Activated naive CD8-positive, alpha-beta T cell treated with anti-CD3 and anti-CD28 coated beads, Interleukin-2, amount 50 U/mL, for 24 hours (primary cell): ENCODE results near the gene PIM2.
A peak's percentile ranks its signal among the peaks of the same experiment; 100 is the strongest.

Experiments
- ATAC-seq: fragments of 150-1000 bp; cut with Tn5 transposase; one replicate; pipeline ENCODE4 v1.10.0; 2021
- DNase-seq: peaks from one replicate; pipeline ENCODE4 v3.0.0; 2021
- H3K27ac Mint-ChIP-seq: one replicate; pipeline ENCODE4 v1.8.0; 2021; ENCODE audit warnings: mild to moderate bottlenecking, mixed read lengths
- H3K27me3 Mint-ChIP-seq: one replicate; pipeline ENCODE4 v1.8.0; 2021; ENCODE audit warnings: mixed read lengths
- H3K36me3 Mint-ChIP-seq: one replicate; pipeline ENCODE4 v1.8.0; 2021; ENCODE audit warnings: low read depth, mixed read lengths
- H3K4me1 Mint-ChIP-seq: one replicate; pipeline ENCODE4 v1.8.0; 2021; ENCODE audit warnings: mixed read lengths
- H3K4me3 Mint-ChIP-seq: one replicate; pipeline ENCODE4 v1.8.0; 2021; ENCODE audit warnings: mild to moderate bottlenecking, moderate library complexity, mixed read lengths
- H3K9me3 Mint-ChIP-seq: one replicate; pipeline ENCODE4 v1.8.0; 2021; ENCODE audit warnings: mixed read lengths

PIM2 gene

DNA sequence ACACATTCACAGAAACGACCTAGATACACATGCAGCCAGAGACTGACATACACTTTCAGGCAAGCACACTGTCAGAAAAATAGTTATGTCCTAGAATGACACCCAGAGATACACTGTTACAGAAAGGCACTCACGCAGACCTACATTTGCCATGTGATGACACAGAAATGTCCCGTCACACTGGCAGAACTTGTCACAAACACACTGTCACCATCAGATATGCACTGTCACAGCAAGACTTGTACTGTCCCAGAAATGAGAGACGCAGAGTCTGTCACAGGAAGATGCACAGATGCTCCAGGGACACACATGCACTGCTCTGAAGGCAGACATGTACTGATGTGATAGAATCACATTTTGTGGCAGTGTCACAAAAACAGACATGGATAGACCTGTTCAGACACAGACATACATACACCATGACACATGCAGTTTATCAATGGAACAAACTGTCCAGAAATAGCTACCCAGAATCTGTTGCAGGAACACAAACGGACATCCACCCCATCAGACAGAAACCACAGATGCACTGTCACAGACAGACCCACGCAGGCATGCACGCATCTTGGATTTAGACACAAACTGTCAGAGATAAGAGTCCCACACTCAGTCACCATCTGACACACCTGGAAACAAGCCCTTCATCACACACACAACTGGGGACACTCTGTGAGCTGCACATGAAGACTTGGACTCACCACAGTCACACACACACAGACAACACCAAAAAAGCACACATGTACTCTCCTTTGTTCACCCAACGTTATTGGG is 1.3 kb upstream of the PIM2 start:
- H3K36me3 Mint-ChIP-seq: peaks cover 46% of the 10 kb centered on the region
- H3K4me3 Mint-ChIP-seq: peak overlapping the region; percentile 96
- H3K4me1 Mint-ChIP-seq: peaks cover 57% of the 10 kb centered on the region
- no peaks in the 10 kb centered on the region for H3K27me3 Mint-ChIP-seq
- H3K9me3 Mint-ChIP-seq: no peaks in the 10 kb centered on the region
- H3K27ac Mint-ChIP-seq: peak overlapping the region; percentile 94
- DNase-seq (no peak), ATAC-seq (peak; percentile 11)

DNA sequence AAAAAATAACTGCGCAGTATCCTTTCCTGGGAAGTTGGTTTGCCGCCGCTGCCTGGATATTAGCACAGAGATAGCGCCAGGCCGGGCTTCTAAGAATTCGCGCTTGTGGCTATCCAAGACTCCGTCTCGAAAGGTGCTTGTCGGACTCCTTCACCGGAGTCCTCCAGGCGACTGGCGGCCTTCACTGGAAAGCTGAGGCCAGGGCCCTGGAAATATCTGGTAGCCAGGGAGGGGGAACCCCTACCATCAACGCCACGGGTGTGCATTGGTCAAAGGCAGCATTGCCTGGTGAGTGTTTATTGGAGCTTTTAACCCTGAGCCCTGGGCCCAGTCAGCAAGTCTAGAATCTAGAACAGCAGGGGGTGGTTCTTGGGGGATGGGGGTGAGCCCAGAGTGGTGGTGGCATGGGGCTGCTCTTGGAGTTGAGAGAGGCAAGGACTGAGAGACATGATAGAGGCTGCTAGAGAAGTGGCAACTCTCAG is 577 bp upstream of the PIM2 start:
- Mint-ChIP-seq H3K36me3 (peaks cover 51% of the 10 kb centered on the region), H3K4me1 (peaks cover 62% of the 10 kb centered on the region), H3K9me3 (no peaks in the 10 kb centered on the region), H3K27me3 (no peaks in the 10 kb centered on the region), H3K27ac (peak overlapping the region; percentile 94), H3K4me3 (peak overlapping the region; percentile 96)
- ATAC-seq (peak; percentile 38), DNase-seq (peak; percentile 46)

DNA sequence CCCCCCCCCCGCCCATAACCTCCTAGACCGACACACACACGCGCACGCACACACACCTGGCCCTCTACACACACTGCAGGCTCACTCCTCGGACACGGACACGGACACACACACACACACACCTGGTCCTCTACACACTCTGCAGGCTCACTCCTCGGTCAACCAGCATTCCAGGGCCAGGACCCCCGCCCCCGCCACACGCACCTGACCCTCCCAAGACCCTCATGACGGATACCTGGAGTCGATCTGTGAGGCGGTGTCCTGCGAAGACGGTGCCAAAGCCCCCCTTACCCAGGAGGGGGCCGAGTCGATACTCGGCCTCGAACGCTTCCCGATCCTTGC is 552 bp downstream of the PIM2 start:
- peaks cover 68% of the 10 kb centered on the region for H3K4me1 Mint-ChIP-seq
- DNase-seq (no peak), ATAC-seq (no peak)
- H3K27ac Mint-ChIP-seq: peak overlapping the region; percentile 94
- no peaks in the 10 kb centered on the region for H3K9me3 Mint-ChIP-seq
- H3K36me3 Mint-ChIP-seq: peaks cover 52% of the 10 kb centered on the region
- H3K4me3 Mint-ChIP-seq: peak overlapping the region; percentile 96
- no peaks in the 10 kb centered on the region for H3K27me3 Mint-ChIP-seq

DNA sequence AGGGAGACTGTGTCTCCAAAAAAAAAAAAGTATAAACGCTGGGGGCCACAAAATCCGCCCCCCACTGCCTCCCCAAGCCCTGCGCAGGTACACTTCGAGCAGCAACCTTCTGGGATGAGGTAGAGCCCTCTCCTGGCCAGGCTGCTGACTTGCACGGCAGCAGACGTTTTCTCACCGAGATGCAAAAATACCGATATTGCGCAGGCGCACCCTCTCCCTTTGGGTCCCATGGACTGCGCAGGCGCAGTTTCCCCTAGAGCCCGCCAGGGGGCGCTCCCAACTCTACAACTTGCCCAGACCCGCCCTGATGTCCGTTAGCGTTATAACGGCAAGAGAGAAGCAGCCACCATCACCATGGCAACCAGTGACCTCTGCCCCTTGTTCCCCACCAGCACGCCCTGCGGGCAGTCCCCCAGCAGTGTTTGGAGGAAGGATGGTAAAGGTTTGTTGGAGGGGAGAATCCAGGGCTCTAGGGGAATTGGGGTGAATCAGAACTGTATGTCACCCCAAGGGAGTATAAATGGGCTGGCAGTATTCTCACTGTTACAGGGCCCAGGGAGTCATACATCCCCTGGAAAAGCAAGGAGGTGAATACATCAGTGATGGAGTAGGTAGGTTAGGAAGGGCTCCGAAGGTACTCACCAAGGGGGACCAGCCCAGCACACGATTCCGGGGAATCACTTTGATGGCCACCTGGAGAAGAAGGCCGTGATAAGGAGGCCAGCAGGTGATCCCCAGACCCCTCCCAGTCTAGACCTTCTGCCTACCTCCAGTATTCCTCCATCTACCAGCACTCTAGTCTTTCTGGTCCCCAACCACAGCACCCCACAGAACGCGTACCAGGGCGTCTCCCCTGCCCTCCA is 1.5 kb downstream of the PIM2 start:
- peak overlapping the region; percentile 96 for H3K4me3 Mint-ChIP-seq
- peak; percentile 41 for ATAC-seq
- peak overlapping the region; percentile 94 for H3K27ac Mint-ChIP-seq
- DNase-seq: peak; percentile 82
- H3K9me3 Mint-ChIP-seq: no peaks in the 10 kb centered on the region
- peaks cover 54% of the 10 kb centered on the region for H3K36me3 Mint-ChIP-seq
- no peaks in the 10 kb centered on the region for H3K27me3 Mint-ChIP-seq
- H3K4me1 Mint-ChIP-seq: peaks cover 68% of the 10 kb centered on the region

DNA sequence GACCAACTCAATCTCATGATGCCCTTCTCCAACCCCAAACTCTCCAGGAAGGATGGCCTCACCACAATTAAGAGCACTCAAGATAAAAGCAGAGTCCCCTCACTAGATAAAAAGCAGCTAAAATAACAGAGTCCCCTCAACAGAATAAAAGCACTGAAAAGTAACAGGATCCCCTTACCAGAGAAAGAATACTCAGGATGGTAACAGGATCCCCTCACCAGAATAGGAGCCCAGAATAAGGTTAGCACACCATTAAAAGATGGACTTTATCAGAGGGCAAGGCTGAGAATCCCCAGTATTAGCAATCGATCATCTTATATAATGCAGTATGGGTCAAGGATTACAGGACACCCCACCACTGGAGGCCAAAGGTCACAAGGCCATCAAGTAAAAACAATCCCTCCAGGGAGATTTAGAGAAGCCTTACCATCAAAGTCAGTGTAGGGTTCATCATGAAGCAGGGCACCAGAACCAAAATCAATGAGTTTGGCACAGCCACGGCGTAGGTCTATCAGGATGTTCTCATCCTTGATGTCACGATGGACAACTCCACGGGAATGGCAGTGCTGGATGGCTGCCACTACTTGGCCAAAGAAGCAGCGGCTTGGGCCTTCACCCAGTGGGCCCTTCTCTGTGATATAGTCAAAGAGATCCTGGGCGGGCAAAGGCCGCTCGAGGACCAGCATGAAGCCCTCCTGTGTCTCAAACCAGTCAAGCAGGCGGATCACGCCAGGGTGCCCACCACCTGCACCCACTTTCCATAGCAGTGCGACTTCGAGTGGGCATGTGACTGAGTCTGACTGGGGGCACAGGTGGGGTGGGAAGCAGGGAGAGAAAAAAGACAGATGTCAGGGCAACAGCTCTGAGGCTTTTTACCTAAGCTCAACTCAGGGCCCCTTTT is 4.0 kb downstream of the PIM2 start:
- Mint-ChIP-seq H3K36me3 (peaks cover 55% of the 10 kb centered on the region), H3K9me3 (no peaks in the 10 kb centered on the region), H3K4me3 (peak overlapping the region; percentile 96), H3K4me1 (peaks cover 68% of the 10 kb centered on the region), H3K27ac (peak overlapping the region; percentile 73), H3K27me3 (no peaks in the 10 kb centered on the region)
- ATAC-seq (no peak), DNase-seq (no peak)

DNA sequence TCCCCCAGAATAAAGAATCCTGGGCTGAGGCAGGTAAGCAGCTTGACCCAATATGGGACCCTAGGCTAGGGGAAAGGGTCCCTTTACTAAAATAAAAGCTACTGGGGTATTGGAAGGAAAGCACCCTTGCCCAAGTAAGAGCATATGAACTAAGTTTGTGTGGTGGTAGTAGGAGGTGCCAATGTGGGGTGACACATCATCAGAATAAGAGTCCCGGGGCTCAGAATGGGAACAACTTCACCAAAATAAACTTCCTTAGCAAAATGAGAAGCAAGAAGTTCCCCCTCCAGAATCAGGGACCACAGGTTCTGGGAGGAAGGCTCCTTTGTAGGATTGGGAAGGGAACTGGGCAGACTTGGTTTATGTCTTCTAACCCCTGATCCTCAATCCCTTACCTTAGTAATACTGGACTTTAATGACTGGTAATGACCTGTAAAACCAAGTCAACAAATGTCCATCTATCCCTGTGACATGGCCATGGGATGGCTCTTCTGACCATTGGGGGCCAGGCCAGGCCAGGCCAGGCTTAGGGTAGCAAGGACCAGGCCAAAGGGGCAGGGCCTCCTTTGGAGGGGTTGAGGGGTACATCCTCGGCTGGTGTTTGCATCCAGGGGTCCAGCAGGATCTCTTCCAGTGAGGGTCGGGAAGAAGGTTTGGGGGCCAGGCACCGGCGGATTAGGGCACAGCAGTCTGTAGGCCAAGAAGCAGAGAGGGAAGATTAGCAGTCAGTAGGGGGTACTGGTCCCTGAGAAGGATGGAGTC is 5.0 kb downstream of the PIM2 start:
- H3K27ac Mint-ChIP-seq: peak overlapping the region; percentile 35
- H3K4me3 Mint-ChIP-seq: peak overlapping the region; percentile 50
- H3K27me3 Mint-ChIP-seq: no peaks in the 10 kb centered on the region
- peaks cover 63% of the 10 kb centered on the region for H3K4me1 Mint-ChIP-seq
- no peak for ATAC-seq
- no peak for DNase-seq
- H3K36me3 Mint-ChIP-seq: peaks cover 52% of the 10 kb centered on the region
- H3K9me3 Mint-ChIP-seq: no peaks in the 10 kb centered on the region

DNA sequence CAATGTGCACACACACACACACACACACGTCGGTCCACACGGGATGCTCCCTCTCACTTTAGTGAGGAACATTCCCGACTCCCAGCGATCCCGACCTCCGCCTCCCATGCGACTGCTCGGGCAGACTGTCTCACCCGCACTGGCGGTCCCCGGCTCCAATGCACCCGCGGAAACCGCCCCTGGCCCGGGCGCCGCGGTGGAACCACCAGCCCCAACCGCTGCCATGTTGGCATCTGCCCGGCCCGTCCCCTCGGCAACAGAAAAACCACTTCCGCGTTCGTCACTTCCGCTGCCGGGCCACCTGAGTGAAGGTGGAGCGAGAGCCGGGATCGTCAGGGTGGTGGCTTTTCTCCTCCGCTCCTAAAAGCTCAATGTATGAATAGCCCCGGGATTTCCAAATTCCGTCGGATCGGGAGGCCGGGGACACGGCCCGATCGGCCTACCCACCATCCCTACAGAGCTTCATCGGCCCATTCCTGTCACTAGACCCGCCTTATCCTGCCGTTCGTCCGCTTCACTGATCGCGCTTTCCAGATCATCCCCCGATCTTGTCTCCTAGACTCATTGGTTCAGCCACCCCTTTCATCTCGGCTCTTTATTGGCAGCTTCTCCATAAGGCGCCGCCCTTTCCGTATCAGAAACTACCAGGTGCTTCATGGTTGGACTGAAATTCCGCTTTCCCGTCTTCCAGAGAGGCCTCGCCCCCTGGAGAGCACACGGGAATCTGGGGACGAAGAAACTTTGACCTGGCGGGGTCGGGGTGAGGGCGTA is 7.2 kb downstream of the PIM2 start, which contains the start of gene SLC35A2:
TSS of gene SLC35A2 (minus strand) at position 235 of the 771 bp plus-strand sequence. CDS start at position 225, 10 bp downstream.
- peak; percentile 87 for DNase-seq
- Mint-ChIP-seq H3K36me3 (peaks cover 39% of the 10 kb centered on the region), H3K27ac (peak within 1 kb of the TSS; percentile 95), H3K4me1 (peaks cover 59% of the 10 kb centered on the region), H3K9me3 (no peaks in the 10 kb centered on the region), H3K4me3 (peak within 1 kb of the TSS; percentile 95), H3K27me3 (no peaks in the 10 kb centered on the region)
- ATAC-seq: peak; percentile 82

DNA sequence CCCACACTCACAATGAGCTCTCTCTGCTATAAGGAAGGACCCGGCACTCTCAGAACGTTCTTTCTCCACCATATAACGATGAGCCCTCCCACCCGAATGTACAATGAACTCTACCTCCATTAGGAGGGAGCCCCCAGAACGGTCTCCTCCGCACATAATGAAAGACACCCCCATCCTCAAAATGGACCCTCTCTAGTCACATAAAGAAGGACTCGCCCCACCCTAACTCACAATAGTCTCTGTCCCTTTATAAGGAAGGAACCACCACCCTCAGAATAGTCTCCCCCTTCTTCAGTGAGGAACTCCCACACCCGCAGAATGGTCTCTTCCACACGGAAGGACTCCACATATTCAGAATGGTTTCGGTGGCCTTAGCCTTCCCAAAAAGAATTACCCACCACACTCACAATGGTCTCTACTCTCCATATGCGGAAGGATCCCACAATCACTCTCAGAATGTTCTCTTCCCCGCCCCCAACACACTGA is 7.9 kb downstream of the PIM2 start:
- H3K27me3 Mint-ChIP-seq: no peaks in the 10 kb centered on the region
- H3K4me1 Mint-ChIP-seq: peaks cover 54% of the 10 kb centered on the region
- peaks cover 33% of the 10 kb centered on the region for H3K36me3 Mint-ChIP-seq
- peak; percentile 5 for ATAC-seq
- H3K4me3 Mint-ChIP-seq: peak overlapping the region; percentile 95
- H3K27ac Mint-ChIP-seq: peak overlapping the region; percentile 95
- no peaks in the 10 kb centered on the region for H3K9me3 Mint-ChIP-seq
- no peak for DNase-seq

DNA sequence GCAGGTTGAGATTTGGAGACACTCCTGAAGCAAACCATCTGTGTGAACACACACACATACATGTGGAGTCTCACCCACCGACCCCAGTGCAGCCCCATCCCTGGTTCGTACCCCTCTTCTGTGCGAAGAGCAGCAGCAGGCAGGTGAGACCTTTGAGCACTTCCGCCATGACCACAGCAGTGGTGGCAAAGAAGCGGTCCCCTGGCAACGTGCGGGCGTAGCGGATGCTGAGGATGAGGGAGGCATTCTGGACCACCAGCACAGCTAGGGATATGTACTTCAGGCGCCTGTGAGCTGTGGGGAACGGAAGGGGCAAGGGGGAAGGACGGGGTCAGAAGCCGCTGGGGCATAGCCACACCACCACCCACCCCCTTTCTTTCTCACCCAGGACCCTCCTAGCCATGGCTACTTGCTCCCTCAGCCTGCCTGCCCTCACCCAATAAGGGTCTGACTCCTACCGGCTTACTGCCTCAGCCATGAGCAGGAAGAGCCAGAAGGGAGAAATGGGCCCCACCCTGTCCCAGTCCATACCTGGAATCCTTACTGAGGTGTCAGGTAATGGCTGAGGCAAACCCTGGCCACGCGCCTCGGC is 9.0 kb downstream of the PIM2 start:
- DNase-seq (no peak), ATAC-seq (no peak)
- peak overlapping the region; percentile 95 for H3K4me3 Mint-ChIP-seq
- H3K4me1 Mint-ChIP-seq: peaks cover 44% of the 10 kb centered on the region
- no peaks in the 10 kb centered on the region for H3K27me3 Mint-ChIP-seq
- no peak overlapping the region for H3K27ac Mint-ChIP-seq
- H3K36me3 Mint-ChIP-seq: peaks cover 22% of the 10 kb centered on the region
- no peaks in the 10 kb centered on the region for H3K9me3 Mint-ChIP-seq

DNA sequence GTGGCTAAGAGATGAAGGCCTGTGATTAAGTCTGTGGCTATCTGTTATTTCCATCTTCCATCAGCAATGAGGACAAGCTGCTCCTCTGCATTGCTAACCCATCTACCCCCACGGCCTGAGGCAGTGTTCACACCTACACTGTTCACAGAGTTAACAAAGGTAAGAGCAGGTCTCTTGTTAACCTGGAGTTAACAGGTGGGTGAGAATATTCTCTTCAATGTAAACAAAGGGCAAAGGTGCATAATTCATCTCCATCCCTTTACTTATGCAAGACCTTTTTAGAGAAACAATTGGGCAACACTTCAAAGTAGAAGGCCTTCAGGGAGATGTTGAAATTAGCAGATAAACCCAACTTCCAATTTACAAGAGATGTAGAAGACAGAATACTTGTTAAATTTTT is 10.2 kb downstream of the PIM2 start:
- no peak for ATAC-seq
- DNase-seq: no peak
- Mint-ChIP-seq H3K9me3 (no peaks in the 10 kb centered on the region), H3K36me3 (peaks cover 12% of the 10 kb centered on the region), H3K27ac (no peak overlapping the region), H3K4me3 (no peak overlapping the region), H3K27me3 (no peaks in the 10 kb centered on the region), H3K4me1 (peaks cover 32% of the 10 kb centered on the region)

DNA sequence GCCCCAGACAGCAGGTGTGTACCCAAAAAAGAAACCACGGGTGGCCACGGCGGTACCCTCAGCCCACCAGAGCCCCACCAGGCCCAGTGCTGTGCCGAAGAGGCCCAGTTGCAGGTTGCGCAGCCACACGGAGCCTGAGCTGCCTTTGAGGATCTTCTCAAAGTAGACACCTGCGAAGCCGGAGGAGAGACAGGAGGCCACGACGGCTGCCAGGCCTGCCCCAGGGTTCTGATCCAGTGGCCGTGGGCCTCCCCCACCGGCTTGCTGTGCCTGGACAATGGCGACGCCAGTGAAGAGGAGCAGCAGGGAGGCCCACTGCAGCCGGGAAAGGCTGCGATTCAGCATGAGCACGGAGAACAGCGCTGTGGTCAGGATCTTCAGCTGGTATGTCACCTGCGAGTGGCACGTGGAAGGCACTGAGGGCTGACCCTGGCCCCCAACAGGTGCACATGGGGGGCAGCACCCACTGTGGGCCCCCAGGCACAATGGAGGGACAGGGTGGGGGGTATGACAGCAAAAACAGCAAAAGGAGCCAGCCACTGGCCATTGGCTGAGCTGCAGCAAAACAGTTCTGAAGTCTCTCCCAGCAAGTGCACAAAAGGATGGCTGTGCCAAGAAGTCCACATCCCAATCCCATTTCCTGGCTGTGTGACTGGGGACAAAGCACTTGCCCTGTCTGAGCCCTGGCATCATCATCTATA is 13.6 kb downstream of the PIM2 start:
- ATAC-seq (no peak), DNase-seq (no peak)
- no peak overlapping the region for H3K4me3 Mint-ChIP-seq
- H3K27ac Mint-ChIP-seq: no peak overlapping the region
- peaks cover 3% of the 10 kb centered on the region for H3K4me1 Mint-ChIP-seq
- peaks cover 2% of the 10 kb centered on the region for H3K36me3 Mint-ChIP-seq
- no peaks in the 10 kb centered on the region for H3K27me3 Mint-ChIP-seq
- no peaks in the 10 kb centered on the region for H3K9me3 Mint-ChIP-seq

DNA sequence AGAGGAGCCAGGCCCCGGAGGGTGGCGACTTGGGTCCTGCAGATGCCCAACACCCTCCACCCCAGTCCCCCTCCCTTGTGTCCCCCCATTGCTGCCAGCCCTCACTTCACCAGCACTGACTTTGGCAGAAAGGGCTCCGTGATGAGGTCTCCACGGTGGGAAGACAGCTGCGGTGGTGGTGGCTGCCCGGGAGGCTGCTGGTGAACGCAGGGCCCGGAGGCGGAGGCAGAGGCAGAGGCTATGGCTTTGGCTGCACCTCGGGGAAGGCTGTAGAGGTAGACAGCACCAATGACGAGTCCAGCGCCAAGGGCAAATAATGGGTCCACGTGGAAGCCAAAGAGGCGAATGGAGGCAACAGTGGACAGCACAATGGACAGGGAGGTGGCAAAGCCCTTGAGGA is 14.2 kb downstream of the PIM2 start:
- Mint-ChIP-seq H3K27me3 (no peaks in the 10 kb centered on the region), H3K4me1 (peaks cover 2% of the 10 kb centered on the region), H3K4me3 (no peak overlapping the region), H3K36me3 (peaks cover 2% of the 10 kb centered on the region), H3K9me3 (no peaks in the 10 kb centered on the region), H3K27ac (no peak overlapping the region)
- no peak for DNase-seq
- no peak for ATAC-seq
